Right lobe of liver (tissue), 6 donors: Measurements from ENCODE around the gene C6. TPM values are rescaled to one million over a fixed set of nuclear protein-coding genes. Genes with fewer than 3 reads are reported as not detected.

Experiments used
- ATAC-seq, 4 donors: fragments of 200-7000 bp; cut with Tn5 transposase; one replicate each; pipeline ENCODE4 v1.9.1; 2020; ENCODE audit warnings: mild to moderate bottlenecking in 4 of 4, moderate library complexity in 4 of 4
- DNase-seq, 3 donors: peaks; one replicate each; pipeline ENCODE4 v3.0.0-alpha.2; 2020
- H3K27ac ChIP-seq, 3 donors: fragments of 200-600 bp; one replicate each; pipeline ENCODE4 v1.8.0; 2022
- H3K27me3 ChIP-seq, 2 donors: fragments of 200-600 bp; one replicate each; pipeline ENCODE4 v1.8.0; 2022
- H3K36me3 ChIP-seq, 4 donors: fragments of 200-600 bp; sonication (generic) in 1 of 4; one replicate each; pipeline versions ENCODE4 v1.5.1 to v1.8.0; 2017 to 2022; ENCODE audit warnings: control low read depth in 1 of 4
- H3K4me1 ChIP-seq, 4 donors: fragments of 200-600 bp; sonication (generic) in 1 of 4; one replicate each; pipeline versions ENCODE4 v1.5.1 to v1.8.0; 2017 to 2022; ENCODE audit warnings: control low read depth in 1 of 4
- H3K4me3 ChIP-seq, 3 donors: fragments of 200-600 bp; one replicate each; pipeline ENCODE4 v1.8.0; 2022
- H3K9me3 ChIP-seq, 4 donors: fragments of 200-600 bp; sonication (generic) in 1 of 4; one replicate each; pipeline versions ENCODE4 v1.5.1 to v1.8.0; 2017 to 2022; ENCODE audit warnings: control low read depth in 1 of 4
- CTCF ChIP-seq, 4 donors: fragments of 200-600 bp in 3 of 4; fragments of 450-650 bp in 1 of 4; IDR thresholded peaks; one replicate each; pipeline versions ENCODE4 v1.5.1 to v1.8.0; 2016 to 2022; ENCODE audit warnings: antibody characterized with exemption in 4 of 4, mild to moderate bottlenecking in 2 of 4
- POLR2A ChIP-seq: fragments of 450-650 bp; IDR thresholded peaks from one replicate; pipeline ENCODE4 v1.6.1; 2017; ENCODE audit warnings: antibody characterized with exemption, mild to moderate bottlenecking
- WGBS: methylation state at CpG from one replicate; pipeline ENCODE4 v1.1.6; 2018; ENCODE audit warnings: low coverage, low lambda C conversion rate; ENCODE audit not compliant: insufficient coverage; ENCODE audit errors: missing lambda C conversion rate; 5-methylcytosine and 5-hydroxymethylcytosine counted together
- intact Hi-C, 2 donors: fragments of 100-400 bp; cut with DNase I; formaldehyde crosslinking; loops; one replicate each; pipeline versions ENCODE4 v1.11.2 to v1.14.1; 2022
- total RNA-seq, 6 experiments: library from RNA; depleted of rRNA in 2 of 6; stranded (reverse); fragments of >200 nt in 2 of 6; fragmentation: NEBNext Ultra II Directional in 3 of 6; extraction: Animal tissue kit (Norgen Biotek cat#: 25700) in 3 of 6; gene quantifications; one replicate each; pipeline versions ENCODE4 v1.1.0 to v1.2.4, GENCODE V29; 2016 to 2023
- donor health status: DM: no; HTN: yes; CAD: no.
- donor health status: DM: no; HTN: no; CAD: no.
- donor health status: DM: no; HTN: no; CAD: no.
- donor health status: DM: no; HTN: yes; CAD: no.
- donor health status: DM: no; HTN: yes; CAD: no.

The C6 gene
- total RNA-seq, 6 experiments from 2014 or later = 284 to 753 (median 402) TPM

GRCh38 chr5:41203033-41203432 is 10.3 kb downstream of the C6 start:
- no peak for ATAC-seq
- no peak overlapping the region for H3K27ac ChIP-seq
- no peaks in the 10 kb centered on the region for H3K9me3 ChIP-seq
- H3K27me3 ChIP-seq = no peaks in the 10 kb centered on the region
- DNase-seq = no peak
- WGBS = 96% methylated on average over 2 of the region's 2 CpGs
- peaks cover 0 to 55% (median 11%) of the 10 kb centered on the region in 4 donors for H3K4me1 ChIP-seq
- H3K4me3 ChIP-seq = no peak overlapping the region
- no peak for TF ChIP-seq POLR2A
- TF ChIP-seq CTCF (IDR thresholded peaks at IDR 0.05) = no peak
- peaks cover 0 to 38% (median 9%) of the 10 kb centered on the region in 4 donors for H3K36me3 ChIP-seq
- intact Hi-C loops = no loop called here

DNA sequence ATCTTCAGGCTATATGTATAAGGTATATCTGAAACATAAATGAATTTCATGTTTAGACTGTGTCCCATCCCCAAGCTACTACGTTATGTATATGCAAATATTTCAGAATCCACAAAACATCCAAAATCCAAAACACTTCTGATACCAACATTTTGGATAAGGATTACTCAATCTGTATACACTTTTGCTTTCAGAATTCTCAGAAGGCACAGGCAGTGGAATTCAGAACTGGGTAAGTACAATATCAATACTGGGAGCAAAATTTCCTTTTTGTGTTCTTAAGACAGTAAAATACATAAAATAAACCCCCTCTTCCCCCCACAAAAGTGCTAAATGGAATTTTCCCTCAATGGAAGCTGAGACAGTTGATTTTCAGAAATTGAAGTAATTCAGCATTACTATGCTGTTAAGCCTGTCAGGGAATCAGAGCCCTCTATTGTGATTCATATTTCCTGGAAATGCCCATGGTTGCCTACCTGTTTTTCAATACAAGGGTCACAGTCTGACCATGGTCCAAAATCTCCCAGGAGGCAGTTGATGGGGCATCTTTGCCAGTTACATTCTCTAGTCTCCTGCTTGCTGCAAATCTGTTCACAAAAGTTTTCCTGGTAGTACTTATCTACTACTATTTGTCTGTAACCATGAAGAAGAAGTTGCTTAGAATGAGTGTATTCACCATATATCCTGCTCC is 12.1 kb downstream of the C6 start:
- Histone ChIP-seq H3K36me3 (peaks cover 0 to 46% (median 14%) of the 10 kb centered on the region in 4 donors), H3K27ac (peak overlapping the region in 2 of 3 donors; percentile 22 to 41), H3K4me3 (no peak overlapping the region), H3K9me3 (no peaks in the 10 kb centered on the region), H3K4me1 (peaks cover 0 to 59% (median 13%) of the 10 kb centered on the region in 4 donors), H3K27me3 (no peaks in the 10 kb centered on the region)
- TF ChIP-seq CTCF (IDR thresholded peaks at IDR 0.05) (no peak), POLR2A (no peak)
- no peak for DNase-seq
- 14% methylated on average over 1 of the region's 1 CpG for WGBS
- intact Hi-C loops = no loop called here
- ATAC-seq = peak; percentile 45 to 76 (median 60)

GRCh38 chr5:41200506-41200905 is 12.8 kb downstream of the C6 start:
- TF ChIP-seq CTCF (IDR thresholded peaks at IDR 0.05) (no peak), POLR2A (no peak)
- ATAC-seq (peak; percentile 74 to 87 (median 80)), DNase-seq (no peak)
- WGBS = 21% methylated on average over 2 of the region's 2 CpGs
- intact Hi-C loops = no loop called here
- H3K27me3 ChIP-seq = no peaks in the 10 kb centered on the region
- no peaks in the 10 kb centered on the region for H3K9me3 ChIP-seq
- H3K27ac ChIP-seq = peak overlapping the region in 2 of 3 donors; percentile 25 to 38
- H3K4me3 ChIP-seq = no peak overlapping the region
- H3K36me3 ChIP-seq = peaks cover 0 to 45% (median 15%) of the 10 kb centered on the region in 4 donors
- H3K4me1 ChIP-seq = peaks cover 0 to 66% (median 15%) of the 10 kb centered on the region in 4 donors

- peaks cover 0 to 46% (median 16%) of the 10 kb centered on the region in 4 donors for H3K36me3 ChIP-seq
- WGBS = 72% methylated on average over 3 of the region's 3 CpGs
- H3K27me3 ChIP-seq = no peaks in the 10 kb centered on the region
- peak overlapping the region in 2 of 3 donors; percentile 25 to 38 for H3K27ac ChIP-seq
- intact Hi-C loops = no loop called here
- no peak overlapping the region for H3K4me3 ChIP-seq
- peaks cover 0 to 70% (median 19%) of the 10 kb centered on the region in 4 donors for H3K4me1 ChIP-seq
- no peaks in the 10 kb centered on the region for H3K9me3 ChIP-seq
- TF ChIP-seq CTCF (IDR thresholded peaks at IDR 0.05) (no peak), POLR2A (no peak)
- ATAC-seq = no peak
- no peak for DNase-seq
Observed at GRCh38 chr5:41199660-41200059, 13.7 kb downstream of the C6 start.
